Thyroid gland (tissue), 4 donors: ENCODE results near the gene ALDOC.

Experiments used
- POLR2A ChIP-seq, 2 donors: fragments of 450-650 bp; IDR thresholded peaks; one replicate each; pipeline ENCODE4 v1.6.1; 2017; ENCODE audit warnings: antibody characterized with exemption in 2 of 2, mild to moderate bottlenecking in 2 of 2, moderate library complexity in 1 of 2
- TF ChIP-seq, protein P1 (sequence below), 6 experiments: fragments of 200-600 bp in 3 of 6; fragments of 450-650 bp in 3 of 6; sonication (generic) in 3 of 6; IDR thresholded peaks; one replicate each; pipeline ENCODE4 v1.5.1; 2016 to 2019; ENCODE audit warnings: antibody characterized with exemption in 6 of 6, mild to moderate bottlenecking in 2 of 6, inconsistent platforms in 1 of 6, moderate library complexity in 1 of 6

DNA sequence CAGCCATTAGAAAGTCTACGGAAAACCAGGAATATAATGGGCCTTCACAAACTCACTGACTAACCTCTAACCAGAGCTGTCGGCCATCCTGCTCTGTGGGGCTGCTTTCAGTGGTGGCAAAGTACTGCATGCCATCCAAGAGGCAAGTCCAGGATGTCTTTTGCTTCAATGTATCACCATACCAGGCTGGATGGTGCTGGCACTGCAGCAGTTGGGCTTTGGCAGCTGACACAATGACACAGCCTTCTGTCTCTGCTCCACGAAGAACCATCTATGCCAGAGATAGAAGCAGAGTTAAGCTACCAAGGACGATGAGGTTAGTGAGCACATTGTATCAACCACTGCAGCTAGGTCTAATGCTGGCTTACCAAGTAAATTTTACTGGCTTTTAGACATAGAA is 47.0 kb upstream of the ALDOC start:
- TF ChIP-seq, protein P1, sequence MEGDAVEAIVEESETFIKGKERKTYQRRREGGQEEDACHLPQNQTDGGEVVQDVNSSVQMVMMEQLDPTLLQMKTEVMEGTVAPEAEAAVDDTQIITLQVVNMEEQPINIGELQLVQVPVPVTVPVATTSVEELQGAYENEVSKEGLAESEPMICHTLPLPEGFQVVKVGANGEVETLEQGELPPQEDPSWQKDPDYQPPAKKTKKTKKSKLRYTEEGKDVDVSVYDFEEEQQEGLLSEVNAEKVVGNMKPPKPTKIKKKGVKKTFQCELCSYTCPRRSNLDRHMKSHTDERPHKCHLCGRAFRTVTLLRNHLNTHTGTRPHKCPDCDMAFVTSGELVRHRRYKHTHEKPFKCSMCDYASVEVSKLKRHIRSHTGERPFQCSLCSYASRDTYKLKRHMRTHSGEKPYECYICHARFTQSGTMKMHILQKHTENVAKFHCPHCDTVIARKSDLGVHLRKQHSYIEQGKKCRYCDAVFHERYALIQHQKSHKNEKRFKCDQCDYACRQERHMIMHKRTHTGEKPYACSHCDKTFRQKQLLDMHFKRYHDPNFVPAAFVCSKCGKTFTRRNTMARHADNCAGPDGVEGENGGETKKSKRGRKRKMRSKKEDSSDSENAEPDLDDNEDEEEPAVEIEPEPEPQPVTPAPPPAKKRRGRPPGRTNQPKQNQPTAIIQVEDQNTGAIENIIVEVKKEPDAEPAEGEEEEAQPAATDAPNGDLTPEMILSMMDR (IDR thresholded peaks at IDR 0.05) = no peak
- TF ChIP-seq POLR2A (IDR thresholded peaks at IDR 0.05) = no peak
